Measurements from ENCODE around the gene RANBP17.

GRCh38 chr5:171223927-171224326 is 362.1 kb downstream of the RANBP17 start:
- TF ChIP-seq, protein P1, sequence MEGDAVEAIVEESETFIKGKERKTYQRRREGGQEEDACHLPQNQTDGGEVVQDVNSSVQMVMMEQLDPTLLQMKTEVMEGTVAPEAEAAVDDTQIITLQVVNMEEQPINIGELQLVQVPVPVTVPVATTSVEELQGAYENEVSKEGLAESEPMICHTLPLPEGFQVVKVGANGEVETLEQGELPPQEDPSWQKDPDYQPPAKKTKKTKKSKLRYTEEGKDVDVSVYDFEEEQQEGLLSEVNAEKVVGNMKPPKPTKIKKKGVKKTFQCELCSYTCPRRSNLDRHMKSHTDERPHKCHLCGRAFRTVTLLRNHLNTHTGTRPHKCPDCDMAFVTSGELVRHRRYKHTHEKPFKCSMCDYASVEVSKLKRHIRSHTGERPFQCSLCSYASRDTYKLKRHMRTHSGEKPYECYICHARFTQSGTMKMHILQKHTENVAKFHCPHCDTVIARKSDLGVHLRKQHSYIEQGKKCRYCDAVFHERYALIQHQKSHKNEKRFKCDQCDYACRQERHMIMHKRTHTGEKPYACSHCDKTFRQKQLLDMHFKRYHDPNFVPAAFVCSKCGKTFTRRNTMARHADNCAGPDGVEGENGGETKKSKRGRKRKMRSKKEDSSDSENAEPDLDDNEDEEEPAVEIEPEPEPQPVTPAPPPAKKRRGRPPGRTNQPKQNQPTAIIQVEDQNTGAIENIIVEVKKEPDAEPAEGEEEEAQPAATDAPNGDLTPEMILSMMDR (IDR thresholded peaks at IDR 0.05; ENCODE audit: poor library complexity, severe bottlenecking) = no peak
- no peak for TF ChIP-seq REST (IDR thresholded peaks at IDR 0.05; ENCODE audit: borderline replicate concordance)
- TF ChIP-seq EZH2 (IDR thresholded peaks at IDR 0.05; ENCODE audit: borderline replicate concordance, insufficient read depth, low read length, poor library complexity, severe bottlenecking) = no peak
